Kidney (tissue), 14 donors: ENCODE results near the gene GBP6. TPM values are rescaled to one million over a fixed set of nuclear protein-coding genes. Genes with fewer than 3 reads are reported as not detected.

Source experiments
- DNase-seq, 5 donors: peaks; one replicate each; pipeline ENCODE4 v3.0.0-alpha.2; 2013 to 2020
- FAIRE-seq: peaks from 2 replicates; lab custom pipeline; 2012; peaks lifted over from hg19 to GRCh38; lab: Jason Lieb, UNC
- H3K27ac ChIP-seq, 2 donors: one replicate each; pipeline ENCODE4 v1.7.0; 2013; ENCODE audit warnings: low read depth in 2 of 2, low read length in 2 of 2, inconsistent platforms in 1 of 2
- H3K27me3 ChIP-seq: one replicate; pipeline ENCODE4 v1.7.1; 2013; ENCODE audit warnings: low read length, inconsistent platforms; ENCODE audit not compliant: control insufficient read depth, insufficient read depth
- H3K36me3 ChIP-seq, 3 donors: one replicate each; pipeline versions ENCODE4 v1.7.0 to v1.7.1; 2013; ENCODE audit warnings: low read length in 3 of 3, control low read depth in 1 of 3, inconsistent platforms in 1 of 3; ENCODE audit not compliant: insufficient read depth in 3 of 3, control insufficient read depth in 2 of 3
- H3K4me1 ChIP-seq, 3 donors: one replicate each; pipeline versions ENCODE4 v1.7.0 to v1.7.1; 2013; ENCODE audit warnings: low read length in 3 of 3, inconsistent platforms in 1 of 3, low read depth in 1 of 3; ENCODE audit not compliant: control insufficient read depth in 2 of 3, insufficient read depth in 2 of 3
- H3K4me3 ChIP-seq, 3 donors: one replicate each; pipeline versions ENCODE4 v1.7.0 to v1.8.1; 2013; ENCODE audit warnings: low read length in 3 of 3, control low read depth in 1 of 3, inconsistent platforms in 1 of 3
- H3K9ac ChIP-seq, 3 donors: one replicate each; pipeline versions ENCODE4 v1.7.0 to v1.7.1; 2013; ENCODE audit warnings: low read length in 3 of 3, control low read depth in 1 of 3, inconsistent platforms in 1 of 3
- H3K9me3 ChIP-seq, 3 donors: one replicate each; pipeline versions ENCODE4 v1.7.0 to v1.7.1; 2013; ENCODE audit warnings: low read length in 3 of 3, control low read depth in 1 of 3, inconsistent platforms in 1 of 3; ENCODE audit not compliant: control insufficient read depth in 2 of 3, insufficient read depth in 1 of 3
- CTCF ChIP-seq: IDR thresholded peaks from 3 replicates; pipeline ENCODE4 v1.5.1; 2012; ENCODE audit warnings: mild to moderate bottlenecking, moderate library complexity, borderline replicate concordance; ENCODE audit not compliant: insufficient read depth; ENCODE audit errors: extremely low read depth
- intact Hi-C: fragments of 100-400 bp; cut with DNase I; formaldehyde crosslinking; loops from one replicate; pipeline ENCODE4 v1.11.1; 2022
- polyA plus RNA-seq: library from polyadenylated mRNA; stranded (reverse); fragments of 350-450 nt; fragmentation: Illumina TruSeq; extraction: RNeasy Lipid Tissue Mini Kit (QIAGEN cat#74804); gene quantifications from one replicate; pipeline ENCODE4 v1.2.3, GENCODE V29; 2014; ENCODE audit warnings: low read depth, low replicate concordance; ENCODE audit not compliant: insufficient read depth
- total RNA-seq: library from RNA; stranded (reverse); fragmentation: NEBNext Ultra II Directional; extraction: Animal tissue kit (Norgen Biotek cat#: 25700); gene quantifications from one replicate; pipeline ENCODE4 v1.2.1, GENCODE V29; 2021
- donor health status: control.
- donor health status: control.
- donor health status: control.
- donor health status: control.
- donor health status: control.
- donor health status: DM: yes; HTN: yes; CAD: no.
- donor health status: Normal renal cell carcinoma (clear cell type).

The GBP6 gene
- total and polyA plus RNA-seq, 2 donors from 2014 or later: not detected

GRCh38 chr1:89361681-89362080, 2.2 kb upstream of the GBP6 start:
- no peak for TF ChIP-seq CTCF
- no peaks in the 10 kb centered on the region for H3K27me3 ChIP-seq
- H3K27ac ChIP-seq: no peak overlapping the region
- DNase-seq: no peak
- intact Hi-C loops: no loop called here
- no peaks in the 10 kb centered on the region for H3K9me3 ChIP-seq
- H3K36me3 ChIP-seq: no peaks in the 10 kb centered on the region
- H3K4me3 ChIP-seq: no peak overlapping the region
- H3K9ac ChIP-seq: no peak overlapping the region
- no peaks in the 10 kb centered on the region for H3K4me1 ChIP-seq
- no peak for FAIRE-seq

GRCh38 chr1:89363196-89363595, 663 bp upstream of the GBP6 start:
- H3K27me3 ChIP-seq: no peaks in the 10 kb centered on the region
- no peaks in the 10 kb centered on the region for H3K9me3 ChIP-seq
- H3K4me3 ChIP-seq: no peak overlapping the region
- intact Hi-C loops: no loop called here
- no peaks in the 10 kb centered on the region for H3K4me1 ChIP-seq
- no peak overlapping the region for H3K27ac ChIP-seq
- no peaks in the 10 kb centered on the region for H3K36me3 ChIP-seq
- no peak overlapping the region for H3K9ac ChIP-seq
- no peak for TF ChIP-seq CTCF
- FAIRE-seq: no peak
- no peak for DNase-seq

- Histone ChIP-seq H3K4me3 (no peak overlapping the region), H3K9ac (no peak overlapping the region), H3K9me3 (no peaks in the 10 kb centered on the region), H3K36me3 (no peaks in the 10 kb centered on the region), H3K27ac (no peak overlapping the region), H3K4me1 (no peaks in the 10 kb centered on the region), H3K27me3 (no peaks in the 10 kb centered on the region)
- FAIRE-seq (no peak), DNase-seq (peak in 1 of 5 donors; percentile 8)
- intact Hi-C loops: no loop called here
- no peak for TF ChIP-seq CTCF
These were observed 1.2 kb downstream of the GBP6 start for GRCh38 chr1:89364954-89365550.

GRCh38 chr1:89367221-89367620, 3.4 kb downstream of the GBP6 start:
- no peaks in the 10 kb centered on the region for H3K9me3 ChIP-seq
- no peaks in the 10 kb centered on the region for H3K36me3 ChIP-seq
- TF ChIP-seq CTCF: no peak
- FAIRE-seq: no peak
- no peaks in the 10 kb centered on the region for H3K4me1 ChIP-seq
- no peak overlapping the region for H3K4me3 ChIP-seq
- H3K9ac ChIP-seq: no peak overlapping the region
- H3K27me3 ChIP-seq: no peaks in the 10 kb centered on the region
- intact Hi-C loops: no loop called here
- H3K27ac ChIP-seq: no peak overlapping the region
- no peak for DNase-seq
